ENCODE measurements around the gene GPC3.

The GPC3 gene

GRCh38 chrX:133609166-133609565 lies 376.2 kb downstream of the GPC3 start:
- no peak for FAIRE-seq
- DNase-seq (ENCODE audit: insufficient read length), result no peak

GRCh38 chrX:133608406-133608805 lies 377.0 kb downstream of the GPC3 start:
- FAIRE-seq, result no peak

More at GRCh38 chrX:133609166-133609565, 376.2 kb downstream of the GPC3 start:
- TF ChIP-seq POLR2AphosphoS5 (IDR thresholded peaks at IDR 0.05; ENCODE audit: low read depth, low read length) (no peak), POLR2A (IDR thresholded peaks at IDR 0.05; ENCODE audit: low read depth, low read length) (no peak), TAF1 (IDR thresholded peaks at IDR 0.05; ENCODE audit: borderline replicate concordance, low read depth, low read length) (no peak)

GRCh38 chrX:133607419-133608348 lies 377.7 kb downstream of the GPC3 start:
- TF ChIP-seq TAF1 (IDR thresholded peaks at IDR 0.05; ENCODE audit: borderline replicate concordance, low read depth, low read length) (no peak), POLR2A (IDR thresholded peaks at IDR 0.05; ENCODE audit: low read depth, low read length) (no peak), POLR2AphosphoS5 (IDR thresholded peaks at IDR 0.05; ENCODE audit: low read depth, low read length) (no peak)
- FAIRE-seq (no peak), DNase-seq (ENCODE audit: insufficient read length) (no peak)

More at GRCh38 chrX:133608406-133608805, 377.0 kb downstream of the GPC3 start:
- no peak for DNase-seq (ENCODE audit: insufficient read length)
- TF ChIP-seq POLR2AphosphoS5 (IDR thresholded peaks at IDR 0.05; ENCODE audit: low read depth, low read length) (no peak), POLR2A (IDR thresholded peaks at IDR 0.05; ENCODE audit: low read depth, low read length) (no peak), TAF1 (IDR thresholded peaks at IDR 0.05; ENCODE audit: borderline replicate concordance, low read depth, low read length) (no peak)

GRCh38 chrX:133606990-133607389 lies 378.4 kb downstream of the GPC3 start:
- DNase-seq (ENCODE audit: insufficient read length), result no peak
- FAIRE-seq, result no peak
- TF ChIP-seq POLR2A (IDR thresholded peaks at IDR 0.05; ENCODE audit: low read depth, low read length) (no peak), POLR2AphosphoS5 (IDR thresholded peaks at IDR 0.05; ENCODE audit: low read depth, low read length) (no peak), TAF1 (IDR thresholded peaks at IDR 0.05; ENCODE audit: borderline replicate concordance, low read depth, low read length) (no peak)

GRCh38 chrX:133604801-133605200 lies 380.6 kb downstream of the GPC3 start:
- DNase-seq (ENCODE audit: insufficient read length), result no peak
- FAIRE-seq, result no peak
- TF ChIP-seq POLR2AphosphoS5 (IDR thresholded peaks at IDR 0.05; ENCODE audit: low read depth, low read length) (no peak), POLR2A (IDR thresholded peaks at IDR 0.05; ENCODE audit: low read depth, low read length) (no peak), TAF1 (IDR thresholded peaks at IDR 0.05; ENCODE audit: borderline replicate concordance, low read depth, low read length) (no peak)

GRCh38 chrX:133602881-133603280 lies 382.5 kb downstream of the GPC3 start:
- DNase-seq (ENCODE audit: insufficient read length) (no peak), FAIRE-seq (no peak)
- no peak for TF ChIP-seq POLR2A (IDR thresholded peaks at IDR 0.05; ENCODE audit: low read depth, low read length)
- no peak for TF ChIP-seq POLR2AphosphoS5 (IDR thresholded peaks at IDR 0.05; ENCODE audit: low read depth, low read length)
- no peak for TF ChIP-seq TAF1 (IDR thresholded peaks at IDR 0.05; ENCODE audit: borderline replicate concordance, low read depth, low read length)

- no peak for DNase-seq (ENCODE audit: insufficient read length)
- FAIRE-seq, result no peak
- no peak for TF ChIP-seq POLR2AphosphoS5 (IDR thresholded peaks at IDR 0.05; ENCODE audit: low read depth, low read length)
- no peak for TF ChIP-seq TAF1 (IDR thresholded peaks at IDR 0.05; ENCODE audit: borderline replicate concordance, low read depth, low read length)
- TF ChIP-seq POLR2A (IDR thresholded peaks at IDR 0.05; ENCODE audit: low read depth, low read length), result no peak
These were observed 384.3 kb downstream of the GPC3 start for GRCh38 chrX:133601116-133601515.

- TF ChIP-seq POLR2AphosphoS5 (IDR thresholded peaks at IDR 0.05; ENCODE audit: low read depth, low read length), result no peak
- TF ChIP-seq POLR2A (IDR thresholded peaks at IDR 0.05; ENCODE audit: low read depth, low read length), result no peak
- TF ChIP-seq TAF1 (IDR thresholded peaks at IDR 0.05; ENCODE audit: borderline replicate concordance, low read depth, low read length), result no peak
- DNase-seq (ENCODE audit: insufficient read length) (no peak), FAIRE-seq (no peak)
These were observed 384.9 kb downstream of the GPC3 start for GRCh38 chrX:133600536-133600935.

- DNase-seq (ENCODE audit: insufficient read length) (no peak), FAIRE-seq (no peak)
- TF ChIP-seq TAF1 (IDR thresholded peaks at IDR 0.05; ENCODE audit: borderline replicate concordance, low read depth, low read length), result no peak
- no peak for TF ChIP-seq POLR2A (IDR thresholded peaks at IDR 0.05; ENCODE audit: low read depth, low read length)
- TF ChIP-seq POLR2AphosphoS5 (IDR thresholded peaks at IDR 0.05; ENCODE audit: low read depth, low read length), result no peak
These were observed 386.6 kb downstream of the GPC3 start for GRCh38 chrX:133598601-133599335.

GRCh38 chrX:133594156-133594555 lies 391.2 kb downstream of the GPC3 start:
- no peak for FAIRE-seq
- DNase-seq (ENCODE audit: insufficient read length), result no peak
- no peak for TF ChIP-seq POLR2AphosphoS5 (IDR thresholded peaks at IDR 0.05; ENCODE audit: low read depth, low read length)
- no peak for TF ChIP-seq POLR2A (IDR thresholded peaks at IDR 0.05; ENCODE audit: low read depth, low read length)
- no peak for TF ChIP-seq TAF1 (IDR thresholded peaks at IDR 0.05; ENCODE audit: borderline replicate concordance, low read depth, low read length)

- no peak for TF ChIP-seq TAF1 (IDR thresholded peaks at IDR 0.05; ENCODE audit: borderline replicate concordance, low read depth, low read length)
- DNase-seq (ENCODE audit: insufficient read length) (no peak), FAIRE-seq (no peak)
These were observed 391.9 kb downstream of the GPC3 start for GRCh38 chrX:133593531-133593930.
